Adipocyte (in vitro differentiated cells): ENCODE measurements around the gene ARG1.

Experiments
- DNase-seq: peaks from one replicate; pipeline ENCODE4 v3.0.0-alpha.2; 2015; ENCODE audit warnings: low read depth
- H3K27me3 ChIP-seq: replicated peaks from 2 replicates; pipeline ENCODE4 v1.7.0; 2013; ENCODE audit warnings: mild to moderate bottlenecking, low read length, moderate library complexity; ENCODE audit not compliant: control insufficient read depth, insufficient read depth
- H3K36me3 ChIP-seq: 2 replicates; pipeline ENCODE4 v1.7.0; 2013; ENCODE audit warnings: low read length, mild to moderate bottlenecking, moderate library complexity; ENCODE audit not compliant: control insufficient read depth, insufficient read depth, severe bottlenecking
- H3K4me1 ChIP-seq: 2 replicates; pipeline ENCODE4 v1.7.0; 2013; ENCODE audit warnings: mild to moderate bottlenecking, low read length, moderate library complexity; ENCODE audit not compliant: control insufficient read depth, insufficient read depth
- H3K4me3 ChIP-seq: 2 replicates; pipeline ENCODE4 v1.7.0; 2013; ENCODE audit warnings: mild to moderate bottlenecking, low read length, moderate library complexity
- H3K9ac ChIP-seq: 2 replicates; pipeline ENCODE4 v1.7.0; 2013; ENCODE audit warnings: mild to moderate bottlenecking, low read length, moderate library complexity
- H3K9me3 ChIP-seq: 2 replicates; pipeline ENCODE4 v1.7.0; 2013; ENCODE audit warnings: mild to moderate bottlenecking, low read length, moderate library complexity; ENCODE audit not compliant: control insufficient read depth

ARG1 gene

DNA sequence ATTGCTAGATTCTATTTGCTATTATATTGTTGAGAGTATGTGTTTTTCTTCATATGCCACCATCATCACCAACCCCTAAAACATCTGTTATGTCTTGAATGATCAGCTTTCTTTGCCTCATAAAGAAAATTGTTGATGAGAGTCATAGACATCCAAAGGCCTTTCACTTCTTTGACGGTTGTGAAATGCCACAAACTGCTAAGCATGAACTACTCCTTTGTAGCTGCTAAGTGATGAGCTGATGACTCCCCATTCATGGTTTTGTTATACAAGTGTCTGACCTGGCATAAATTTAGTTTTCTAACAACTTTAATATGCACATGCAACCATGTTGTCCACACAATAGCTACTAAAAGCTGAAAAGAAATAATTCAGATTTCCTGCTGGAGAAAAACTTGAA, 55.7 kb downstream of the ARG1 start:
- H3K4me1 ChIP-seq: peaks cover 27% of the 10 kb centered on the region
- H3K36me3 ChIP-seq: peaks cover 18% of the 10 kb centered on the region
- peak overlapping the region; percentile 95 for H3K4me3 ChIP-seq
- no peaks in the 10 kb centered on the region for H3K27me3 ChIP-seq
- peak overlapping the region; percentile 92 for H3K9ac ChIP-seq
- no peaks in the 10 kb centered on the region for H3K9me3 ChIP-seq
- peak; percentile 7 for DNase-seq

DNA sequence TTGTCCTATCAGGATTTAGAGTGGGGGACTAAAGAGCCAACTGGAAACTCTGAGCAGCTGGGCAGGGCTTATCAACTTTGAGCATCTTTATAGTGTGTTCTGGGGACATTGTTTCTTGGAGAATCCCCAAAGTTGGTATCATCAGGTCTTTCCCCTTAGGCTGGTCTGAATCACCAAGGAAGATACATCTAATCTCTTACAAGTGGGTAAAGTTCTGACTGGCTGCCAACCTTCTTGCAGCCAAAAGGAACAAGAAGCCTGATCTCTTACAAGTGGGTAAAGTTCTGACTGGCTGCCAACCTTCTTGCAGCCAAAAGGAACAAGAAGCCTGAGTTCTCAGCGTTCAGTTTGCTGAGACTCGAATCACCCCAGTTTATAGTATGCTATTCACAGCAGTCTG, 56.6 kb downstream of the ARG1 start:
- no peaks in the 10 kb centered on the region for H3K9me3 ChIP-seq
- peak; percentile 26 for DNase-seq
- no peak overlapping the region for H3K4me3 ChIP-seq
- peaks cover 9% of the 10 kb centered on the region for H3K36me3 ChIP-seq
- no peak overlapping the region for H3K9ac ChIP-seq
- H3K27me3 ChIP-seq: no peaks in the 10 kb centered on the region
- peaks cover 27% of the 10 kb centered on the region for H3K4me1 ChIP-seq

- DNase-seq: no peak
- H3K4me3 ChIP-seq: no peak overlapping the region
Observed at GRCh38 chr6:131631625-131632289, 58.7 kb downstream of the ARG1 start.

More at GRCh38 chr6:131631625-131632289, 58.7 kb downstream of the ARG1 start:
- no peaks in the 10 kb centered on the region for H3K36me3 ChIP-seq
- no peaks in the 10 kb centered on the region for H3K27me3 ChIP-seq
- peaks cover 28% of the 10 kb centered on the region for H3K4me1 ChIP-seq
- H3K9ac ChIP-seq: no peak overlapping the region
- no peaks in the 10 kb centered on the region for H3K9me3 ChIP-seq
